GM19455 (cell line): ENCODE data around the gene ZXDC.

Source experiments
- ATAC-seq: cut with Tn5 transposase; IDR thresholded peaks from one replicate; pipeline ENCODE4 v1.9.1; 2021; ENCODE audit not compliant: unreplicated experiment

Gene ZXDC

DNA sequence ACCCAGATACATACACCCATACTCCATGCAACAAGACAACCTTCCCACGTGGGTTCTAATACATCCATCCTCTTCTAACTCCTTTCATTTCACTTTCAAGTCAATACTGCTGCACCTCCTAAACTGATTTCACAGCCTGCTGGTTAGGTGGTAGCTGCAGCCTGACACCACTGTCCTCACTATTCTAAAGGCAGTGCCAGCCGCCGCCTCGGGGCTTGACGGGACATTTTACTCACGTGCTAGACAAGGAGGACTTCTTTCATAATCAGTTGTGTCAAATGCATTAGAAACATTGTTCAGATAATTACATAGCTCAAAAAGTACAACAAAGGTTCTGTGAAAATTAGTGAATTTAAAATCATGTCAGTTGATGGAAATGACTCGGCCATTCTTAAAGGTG is 35.6 kb upstream of the ZXDC start:
- no peak for ATAC-seq

DNA sequence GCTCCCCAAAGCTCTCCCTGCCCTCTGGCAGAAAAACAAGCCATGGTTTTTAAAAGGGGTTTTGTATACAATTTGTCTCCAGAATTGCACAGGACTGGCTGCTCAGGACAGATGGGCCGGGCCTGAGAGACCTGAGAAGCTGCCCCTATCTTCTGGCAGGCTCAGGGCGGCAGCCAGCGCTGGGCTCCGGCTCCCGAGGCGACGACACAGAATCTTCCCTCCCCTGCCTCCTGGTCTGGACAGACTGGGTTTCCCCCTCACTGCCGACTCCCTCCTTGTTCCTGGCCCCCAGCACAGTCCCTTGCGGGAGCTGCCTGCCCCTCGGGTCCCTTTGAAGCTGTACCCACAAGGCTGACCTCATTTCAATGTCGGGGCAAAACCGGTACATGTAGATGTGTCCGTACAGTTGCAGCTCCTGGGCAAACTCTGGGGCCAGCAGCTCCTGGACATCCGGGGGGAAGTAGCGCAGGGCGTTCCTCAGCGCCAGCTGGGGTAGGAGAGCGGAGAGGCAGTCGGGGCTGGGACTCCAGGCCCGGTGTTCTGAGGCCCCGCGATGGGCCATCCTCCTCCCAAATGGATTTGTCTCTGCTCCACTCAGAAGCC is 34.7 kb upstream of the ZXDC start:
- no peak for ATAC-seq

DNA sequence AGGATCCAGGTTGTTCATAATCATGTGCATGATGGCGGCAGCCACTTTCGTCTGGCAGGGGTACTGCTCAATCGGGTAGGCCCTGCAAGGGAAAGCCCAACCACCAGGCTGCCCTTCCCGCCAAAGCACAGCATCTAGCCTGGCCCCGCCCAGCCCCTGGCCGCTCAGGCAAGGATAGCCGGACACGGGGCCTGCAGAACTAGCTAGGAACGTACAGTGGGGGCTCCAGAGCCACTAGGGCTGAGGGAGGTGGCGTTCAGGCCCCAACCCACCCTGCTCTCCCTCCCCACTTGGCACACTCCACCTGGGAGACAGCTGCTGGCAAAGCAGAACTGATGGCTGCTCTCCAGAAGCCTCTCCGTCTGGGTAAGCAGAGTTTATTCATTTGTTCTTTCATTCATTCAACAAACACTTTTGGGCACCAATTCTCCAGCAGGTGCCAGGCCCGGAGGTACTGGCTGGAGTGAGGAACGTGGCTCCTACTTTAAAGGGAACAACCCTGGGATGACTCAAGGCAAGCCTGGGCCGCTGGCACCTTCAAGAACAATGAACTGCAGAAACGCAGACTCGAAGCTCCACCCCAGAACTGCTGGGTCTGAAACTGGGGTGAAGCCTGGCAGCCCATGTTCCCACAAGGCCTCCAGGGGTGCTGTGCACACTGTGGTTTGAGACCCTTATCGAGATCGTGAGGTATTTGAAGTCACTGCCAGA is 34.1 kb upstream of the ZXDC start:
- no peak for ATAC-seq

DNA sequence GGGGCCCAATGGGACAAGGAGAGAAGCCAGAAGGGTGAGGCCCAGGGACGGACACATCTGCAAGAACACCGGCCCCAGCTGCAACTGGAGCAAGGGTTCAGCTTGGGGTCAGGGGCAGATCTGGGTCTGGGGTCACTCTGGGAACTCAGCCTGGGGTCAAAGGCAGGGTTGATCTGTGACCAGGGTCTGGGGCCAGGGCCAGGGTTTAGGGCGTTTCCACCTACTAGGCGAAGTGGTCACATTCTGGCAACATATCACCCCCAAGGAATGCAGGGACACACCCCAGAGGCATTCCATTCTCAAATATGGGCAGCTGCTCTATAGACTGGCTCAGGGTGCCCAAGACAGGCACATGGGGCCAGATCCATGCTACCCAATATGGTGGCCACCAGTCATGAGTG is 32.9 kb upstream of the ZXDC start:
- ATAC-seq: no peak

DNA sequence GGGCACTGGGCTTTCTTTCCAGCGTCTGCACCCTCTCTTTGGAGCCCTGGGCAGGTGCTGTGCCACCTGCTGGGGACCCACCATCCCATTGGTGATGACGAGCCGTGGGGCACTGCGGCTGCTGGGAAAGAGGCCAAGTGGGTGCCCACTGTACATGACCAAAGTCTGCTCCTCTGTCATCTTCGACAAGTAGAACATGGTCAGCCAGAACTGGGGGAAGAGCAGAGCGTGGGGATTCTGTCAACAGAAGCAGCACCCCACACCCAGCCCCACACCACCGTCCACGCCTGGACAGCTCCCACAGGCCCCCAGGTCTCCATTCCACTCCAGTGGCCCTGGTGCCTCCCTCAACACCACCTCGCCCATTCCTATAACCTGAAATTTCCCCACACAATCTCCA is 32.2 kb upstream of the ZXDC start:
- no peak for ATAC-seq

DNA sequence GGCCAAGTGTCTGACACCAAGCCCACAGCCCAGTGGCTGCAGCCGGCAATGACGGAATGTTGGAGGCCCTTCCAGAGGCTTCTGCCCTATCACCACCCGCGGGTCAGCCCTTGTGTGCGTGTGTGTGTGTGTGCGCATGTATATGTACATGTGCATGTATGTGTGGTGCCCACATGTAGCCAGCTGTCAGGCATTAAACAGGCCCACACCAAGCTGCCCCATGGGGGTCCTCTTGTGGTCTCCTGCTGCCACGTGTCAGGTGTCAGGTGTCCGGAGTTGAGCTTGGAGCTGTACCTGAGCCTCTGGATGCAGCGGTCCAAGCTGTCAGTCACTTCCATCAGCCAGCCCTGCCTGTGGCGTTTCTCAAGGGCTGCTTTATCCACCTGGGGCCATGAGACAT is 28.0 kb upstream of the ZXDC start:
- ATAC-seq: no peak

DNA sequence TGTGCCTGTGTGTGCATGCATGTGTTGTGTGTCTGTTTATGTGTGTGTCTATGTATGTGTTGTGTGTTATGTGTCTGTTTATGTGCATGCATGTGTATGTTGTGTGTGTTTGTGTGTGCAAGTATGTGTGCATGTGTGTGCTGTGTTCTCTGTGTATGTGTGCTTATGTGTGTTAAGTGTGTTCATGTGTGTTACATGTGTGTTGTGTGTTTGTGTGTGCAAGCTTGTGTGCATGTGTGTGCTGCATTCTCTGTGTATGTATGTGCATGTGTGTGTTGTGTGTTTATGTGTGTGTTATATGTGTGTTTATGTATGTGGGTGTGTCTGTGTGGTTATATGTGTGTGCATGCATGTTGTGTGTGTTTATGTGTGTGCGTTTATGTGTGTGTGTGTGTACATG is 27.0 kb upstream of the ZXDC start:
- ATAC-seq: no peak

DNA sequence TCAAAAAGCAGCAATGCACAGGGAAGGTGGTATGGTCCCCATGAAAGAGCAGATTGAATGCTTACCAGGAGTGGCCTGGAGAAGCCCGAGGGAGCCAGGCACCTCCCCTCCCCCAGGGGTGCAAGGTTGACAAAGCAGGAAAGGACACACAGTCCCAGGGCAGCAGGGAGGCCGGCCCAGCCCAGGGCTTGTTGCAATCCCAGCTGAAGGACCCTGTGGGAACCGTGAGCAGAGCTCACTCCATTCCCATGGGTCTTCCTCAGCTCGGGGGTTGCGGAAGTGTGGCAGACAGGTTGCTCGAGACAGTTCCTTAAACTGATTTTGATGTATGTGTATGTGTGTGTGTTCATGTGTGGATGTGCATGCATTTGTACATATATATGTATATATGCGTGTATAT is 26.0 kb upstream of the ZXDC start:
- ATAC-seq: no peak

DNA sequence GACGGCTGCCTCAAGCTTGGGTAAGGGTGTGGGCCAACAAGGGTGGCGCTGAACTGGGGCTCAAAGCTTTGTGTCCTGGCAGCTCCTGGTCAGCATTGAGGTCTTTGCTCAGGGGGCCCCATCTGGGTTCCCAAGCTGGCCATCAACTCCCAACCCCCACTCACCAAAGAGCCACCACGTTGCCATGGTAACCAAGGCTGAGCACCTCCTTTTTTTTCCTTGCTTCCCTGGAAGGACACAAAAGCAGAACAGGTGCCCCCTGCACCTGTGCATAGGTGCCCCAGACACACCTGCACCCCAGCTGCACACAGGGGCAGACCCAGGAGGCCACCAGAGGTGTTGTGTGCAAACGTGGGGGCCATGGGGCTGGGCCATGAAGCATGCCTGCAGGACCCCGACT is 25.4 kb upstream of the ZXDC start:
- ATAC-seq: no peak

DNA sequence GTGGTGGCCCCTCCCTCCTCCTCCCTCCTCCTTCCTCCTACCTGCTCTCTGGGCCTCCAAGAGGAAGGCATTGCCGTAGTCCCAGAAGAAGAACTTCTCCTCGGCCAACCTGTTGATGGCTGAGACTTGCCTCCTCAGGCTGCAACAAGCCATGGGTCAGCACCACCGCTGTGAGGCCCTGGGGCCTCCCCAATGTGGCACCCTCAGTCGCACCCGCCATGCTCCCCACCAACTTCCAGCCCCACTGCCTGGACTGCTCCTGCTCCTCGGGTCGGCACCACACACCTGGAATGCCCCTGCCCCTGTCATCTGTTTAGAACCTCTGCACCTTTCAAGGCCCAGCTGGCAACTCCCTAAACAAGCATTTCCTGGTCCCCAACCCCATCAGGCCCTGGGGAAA is 24.3 kb upstream of the ZXDC start:
- ATAC-seq: no peak

DNA sequence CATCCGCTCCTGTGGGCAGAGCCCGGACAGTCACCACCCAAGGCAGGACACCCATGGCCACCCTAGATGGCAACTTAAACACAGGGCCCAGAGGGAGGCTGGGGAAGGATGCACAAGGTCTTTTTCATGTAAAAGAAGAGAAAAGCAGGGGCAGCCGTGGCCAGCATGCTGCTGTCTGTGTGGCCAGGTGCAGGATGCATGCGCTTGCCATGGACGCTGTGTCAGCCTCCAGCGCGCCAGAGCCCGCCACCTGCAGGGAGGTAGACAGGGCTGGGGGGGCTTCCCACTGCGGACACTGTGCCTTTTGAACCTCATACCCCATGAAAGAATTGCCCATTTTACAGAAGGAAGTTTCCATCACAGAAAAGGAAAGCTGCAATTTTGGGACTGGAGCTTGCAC is 23.7 kb upstream of the ZXDC start:
- ATAC-seq: no peak

DNA sequence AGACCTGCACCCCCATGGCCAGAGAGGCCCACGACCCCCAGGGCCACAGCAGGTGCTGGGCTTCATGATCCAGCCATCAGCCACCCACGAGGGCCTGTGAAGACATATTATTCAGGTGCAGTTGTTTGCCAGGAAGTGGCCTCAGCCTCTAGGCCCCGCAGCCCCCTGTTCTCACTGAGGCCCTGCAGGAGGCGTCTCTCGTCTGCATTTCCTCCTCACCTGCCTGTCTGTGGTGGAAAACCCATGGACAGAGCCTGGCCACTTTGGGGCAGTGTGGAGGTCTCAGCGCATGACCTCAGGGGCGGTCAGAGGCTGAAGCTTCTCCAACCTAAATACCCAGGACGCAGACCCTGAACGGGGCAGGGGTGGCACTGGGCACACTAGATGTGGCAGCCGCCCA is 23.2 kb upstream of the ZXDC start:
- ATAC-seq: no peak

DNA sequence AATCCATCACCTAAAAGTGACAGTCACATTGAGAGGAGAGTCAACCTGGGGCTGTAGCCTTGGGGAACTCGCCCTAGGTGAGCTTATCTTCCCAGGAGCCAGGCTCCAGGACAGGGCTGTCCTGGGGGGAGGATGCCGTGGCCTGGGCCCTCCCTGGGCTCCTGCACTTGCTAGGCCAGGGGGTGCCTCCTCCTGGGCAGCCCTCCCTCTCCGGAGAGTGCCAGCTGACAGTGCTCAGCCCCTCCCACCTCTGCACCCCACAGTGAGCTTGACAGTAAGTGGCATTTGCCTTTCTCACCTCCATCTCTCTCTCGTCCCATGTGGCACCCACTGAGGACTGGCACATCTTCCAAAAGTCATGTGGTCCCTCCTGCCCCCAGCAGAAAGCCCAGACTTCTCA is 22.8 kb upstream of the ZXDC start:
- no peak for ATAC-seq

DNA sequence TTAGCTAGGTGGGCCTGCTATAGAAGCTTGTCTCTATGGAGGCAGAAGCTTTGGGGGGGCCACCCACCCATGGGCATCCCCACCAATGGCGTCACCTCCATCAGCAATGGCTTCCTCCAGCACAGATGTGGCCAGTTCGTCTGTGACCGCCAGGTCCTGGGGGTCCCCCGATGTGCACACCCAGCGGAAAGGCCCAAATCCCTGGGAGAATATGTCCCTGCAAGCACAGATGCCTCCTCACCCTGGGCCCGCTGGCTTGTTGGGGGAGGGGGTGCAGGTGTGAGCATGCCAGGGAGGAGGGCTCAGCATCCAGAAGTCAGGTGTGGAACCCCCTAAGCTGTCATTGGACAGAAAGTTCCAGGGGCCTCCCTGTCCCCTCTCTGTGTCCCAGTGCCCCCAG is 22.3 kb upstream of the ZXDC start:
- ATAC-seq: no peak

DNA sequence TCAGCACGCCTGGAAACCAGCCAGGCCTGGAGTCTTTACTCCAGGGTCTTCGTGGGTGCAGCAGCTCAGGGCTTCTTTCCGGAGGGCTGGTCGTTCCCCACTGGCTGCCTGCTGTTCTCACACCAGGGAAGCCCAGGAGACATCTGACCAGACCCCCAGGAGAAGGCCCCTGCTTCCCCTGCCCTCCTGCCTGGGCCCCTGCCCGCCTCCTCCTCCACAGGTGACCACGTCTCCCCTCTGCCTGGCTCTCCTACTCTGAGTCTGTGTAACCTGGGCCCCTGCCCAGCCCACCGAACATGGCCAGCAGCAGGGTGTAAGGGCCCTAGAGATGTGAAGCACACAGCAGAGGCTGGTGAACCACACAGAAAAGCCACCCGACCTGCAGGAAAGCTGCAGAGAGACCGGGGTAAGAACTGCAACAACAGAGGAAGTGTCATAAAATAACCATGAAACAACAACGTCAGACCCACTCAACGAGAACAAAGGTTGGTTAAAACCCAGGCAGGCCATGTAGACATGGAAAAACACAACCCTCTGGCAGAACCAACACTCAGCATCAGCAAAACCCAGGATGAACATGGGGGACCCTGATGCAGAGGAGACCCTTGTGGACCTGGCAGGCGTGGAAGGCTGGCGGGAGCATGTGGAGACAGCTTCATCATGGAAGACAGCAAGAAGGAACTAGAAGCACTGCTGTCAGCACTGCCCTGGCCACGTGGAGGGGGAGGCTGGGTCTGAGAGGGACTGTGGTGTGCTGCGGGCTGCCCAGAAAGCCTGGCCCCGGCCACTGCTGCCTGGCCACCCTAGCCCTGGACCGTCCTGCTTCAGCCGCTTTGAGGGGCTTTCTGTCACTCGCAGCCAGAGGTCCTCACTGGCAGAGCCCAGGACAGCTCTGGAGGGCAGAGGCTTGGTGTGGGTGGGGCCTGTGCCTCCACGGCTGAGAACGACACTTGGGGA is 21.5 kb upstream of the ZXDC start:
- ATAC-seq: no peak

DNA sequence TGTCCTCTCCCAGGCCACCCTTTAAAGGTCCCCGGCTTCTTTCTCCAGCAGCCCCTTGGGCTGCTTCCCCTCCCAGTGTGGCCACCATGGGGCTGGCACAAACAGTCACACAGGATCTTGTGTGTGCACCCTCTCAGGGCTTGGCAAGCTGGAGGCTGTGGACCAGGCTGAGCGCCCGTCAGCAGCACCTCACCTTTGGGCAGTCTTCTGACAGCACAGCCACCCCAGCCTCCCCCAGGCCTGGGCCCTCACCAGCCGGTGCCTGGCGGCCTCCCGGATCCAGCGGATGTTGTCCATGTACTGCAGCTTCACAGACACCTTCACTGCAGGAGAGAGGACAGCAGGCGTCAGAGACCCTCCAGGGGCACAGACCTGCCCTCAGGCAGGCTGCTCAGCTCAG is 20.1 kb upstream of the ZXDC start:
- no peak for ATAC-seq

DNA sequence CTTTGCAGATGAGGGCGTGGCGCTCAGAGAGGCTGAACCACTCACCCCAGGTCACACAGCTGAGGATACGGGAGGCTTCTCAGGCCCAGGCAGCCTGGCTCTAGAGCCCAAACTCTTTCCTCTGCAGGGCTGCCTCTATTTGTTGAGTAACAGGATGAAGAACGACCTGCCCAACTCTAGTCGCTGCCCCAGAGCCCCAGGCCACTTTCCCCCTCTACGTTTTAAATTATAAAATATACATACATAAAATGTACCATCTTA is 19.2 kb upstream of the ZXDC start:
- no peak for ATAC-seq

DNA sequence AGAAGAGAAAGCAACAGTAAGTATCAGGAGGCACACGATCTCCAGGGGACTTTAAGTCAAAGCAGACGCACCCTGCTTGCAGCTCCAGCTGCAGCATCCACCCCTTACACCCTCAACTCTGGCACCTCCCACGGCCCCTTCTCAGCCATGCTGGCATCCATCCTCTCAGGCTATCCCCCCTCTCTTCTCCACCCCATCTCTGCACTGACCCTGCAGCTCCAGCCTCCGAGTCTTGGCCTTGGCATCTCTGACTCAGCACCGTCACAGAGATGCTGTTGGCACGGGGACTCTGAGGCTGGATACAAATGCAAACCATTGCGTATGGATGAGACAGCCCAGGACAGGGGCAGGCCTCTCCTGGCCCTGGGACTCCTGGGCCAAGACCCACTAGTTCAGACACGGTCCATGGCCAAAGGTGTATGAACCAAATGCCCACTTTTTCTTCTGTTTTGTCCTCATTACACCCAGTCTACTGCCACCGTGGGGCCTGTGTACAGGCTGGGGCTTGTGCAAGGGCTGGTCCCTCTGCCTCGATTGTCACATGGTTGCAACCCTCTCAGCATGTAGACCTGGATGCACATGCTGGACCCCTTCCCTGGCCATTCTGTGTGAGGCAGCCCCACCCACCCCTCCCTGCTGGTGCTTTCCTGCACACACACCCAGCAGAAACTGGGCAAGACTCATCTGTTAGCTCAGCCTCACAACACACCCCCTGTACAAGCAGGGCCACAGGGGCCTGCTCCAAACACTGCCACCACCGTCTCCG is 18.7 kb upstream of the ZXDC start:
- ATAC-seq: no peak

DNA sequence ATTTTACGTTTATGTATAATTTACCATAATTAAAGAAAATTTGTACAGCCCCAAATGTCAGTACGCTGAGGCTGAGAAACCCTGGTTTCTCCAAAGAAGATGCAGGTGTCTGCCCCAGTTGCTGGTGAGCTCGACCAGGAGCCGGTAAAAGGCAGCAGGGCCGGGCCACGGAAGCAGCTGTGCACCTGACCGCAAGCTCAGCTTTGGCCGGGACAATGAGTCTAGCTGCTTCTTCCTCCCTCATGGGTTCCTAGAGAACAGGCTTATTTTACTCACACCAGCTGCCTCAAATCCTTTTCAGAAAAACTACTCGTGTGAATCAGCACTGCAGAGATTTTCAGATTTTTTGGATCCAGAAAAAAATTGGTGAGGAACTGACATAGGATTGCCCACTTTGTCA is 18.0 kb upstream of the ZXDC start:
- ATAC-seq: no peak

DNA sequence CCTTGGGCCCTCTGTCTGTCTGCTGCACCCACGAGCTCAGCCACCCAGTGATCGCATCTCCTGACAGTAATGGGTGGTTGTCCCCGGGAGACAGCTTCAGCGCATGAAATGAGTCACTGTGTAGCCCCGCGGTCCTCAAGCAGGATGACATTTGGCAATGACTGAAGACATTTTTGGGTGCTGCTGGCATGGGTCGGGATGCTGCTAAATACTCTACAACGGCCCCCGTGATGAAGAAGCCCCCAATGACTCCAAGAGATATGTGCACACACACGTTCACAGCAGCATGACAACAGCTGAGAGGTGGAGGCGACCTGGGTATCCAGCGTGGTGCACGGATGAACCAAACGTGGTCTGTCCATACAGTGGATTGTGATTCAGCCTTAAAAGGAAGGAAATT is 17.4 kb upstream of the ZXDC start:
- no peak for ATAC-seq

DNA sequence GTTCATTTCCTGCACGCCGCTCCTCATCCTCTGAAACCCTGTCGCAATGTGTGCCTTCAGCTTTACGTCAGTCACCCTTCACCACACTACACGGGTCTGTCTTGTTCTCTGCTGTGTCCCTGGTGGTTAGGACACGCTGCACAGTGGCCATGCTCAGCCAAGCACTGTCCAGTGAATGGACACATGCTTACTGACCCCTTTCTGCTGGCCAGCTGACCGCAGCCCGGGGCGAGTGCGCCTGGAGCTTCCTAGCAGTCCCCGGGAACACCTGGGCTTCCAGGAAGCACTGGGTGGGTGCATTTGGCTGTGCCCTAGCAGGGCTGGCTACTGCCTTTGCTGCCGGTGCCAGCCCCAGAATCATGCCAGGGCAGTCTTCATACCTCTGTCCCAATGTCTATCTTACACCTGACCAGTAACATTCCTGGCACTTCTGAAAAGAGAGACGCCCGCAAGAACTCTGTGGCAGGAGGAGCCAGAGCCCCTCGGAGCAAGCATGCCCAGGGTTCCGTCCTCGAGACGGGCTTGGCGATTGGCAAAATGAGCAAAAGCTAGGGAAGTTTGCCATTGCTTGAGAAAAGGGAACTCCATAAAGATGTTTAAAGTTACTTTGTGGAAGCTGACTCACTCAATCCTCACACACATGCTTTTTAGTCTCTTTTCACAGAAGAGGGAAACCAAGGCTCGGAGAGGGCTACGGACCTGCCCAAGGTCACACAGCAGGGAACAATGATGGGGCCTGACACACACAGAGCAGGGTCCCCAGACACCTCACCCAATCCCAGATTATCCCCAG is 15.7 kb upstream of the ZXDC start:
- ATAC-seq: no peak
